HCT116 (cell line): Measurements from ENCODE around the gene AOC2.

Experiments used
- CEBPB ChIP-seq: IDR thresholded peaks from 2 replicates; pipeline ENCODE4 v1.6.1; 2012; ENCODE audit warnings: low read depth
- CTCF ChIP-seq, 3 experiments: fragments of 200-600 bp in 1 of 3; sonication (generic) in 1 of 3; IDR thresholded peaks in 2 of 3; conservative IDR thresholded peaks in 1 of 3; 2 replicates each; pipeline ENCODE4 v1.5.1; 2012 to 2017; ENCODE audit warnings: low read depth in 2 of 3, low read length in 2 of 3, antibody characterized with exemption in 1 of 3, borderline replicate concordance in 1 of 3, control low read depth in 1 of 3, mild to moderate bottlenecking in 1 of 3, mixed read lengths in 1 of 3, mixed run types in 1 of 3, moderate library complexity in 1 of 3; ENCODE audit not compliant: insufficient read depth in 1 of 3
- EGR1 ChIP-seq: IDR thresholded peaks from 2 replicates; pipeline ENCODE4 v1.6.1; 2012; ENCODE audit warnings: low read depth
- ELF1 ChIP-seq: IDR thresholded peaks from 2 replicates; pipeline ENCODE4 v1.6.1; 2012; ENCODE audit warnings: low read depth, borderline replicate concordance
- EZH2 ChIP-seq: fragments of 200-600 bp; sonication (generic); IDR thresholded peaks from 2 replicates; pipeline ENCODE4 v1.6.1; 2017; ENCODE audit warnings: antibody characterized with exemption, mixed run types
- EZH2phosphoT487 ChIP-seq: fragments of 200-600 bp; IDR thresholded peaks from 2 replicates; pipeline ENCODE4 v1.6.1; 2018; ENCODE audit warnings: antibody characterized with exemption, borderline replicate concordance
- POLR2A ChIP-seq: IDR thresholded peaks from 2 replicates; pipeline ENCODE4 v1.7.0; 2011; ENCODE audit warnings: borderline replicate concordance; ENCODE audit not compliant: insufficient read depth, insufficient read length; ENCODE audit errors: extremely low read depth
- POLR2AphosphoS5 ChIP-seq: IDR thresholded peaks from 2 replicates; pipeline ENCODE4 v1.6.1; 2011; ENCODE audit warnings: mild to moderate bottlenecking, low read depth, low read length, moderate library complexity
- SIN3A ChIP-seq: IDR thresholded peaks from 2 replicates; pipeline ENCODE4 v1.6.1; 2012; ENCODE audit warnings: low read depth
- SRF ChIP-seq: IDR thresholded peaks from 2 replicates; pipeline ENCODE4 v1.6.1; 2012; ENCODE audit warnings: low read depth
- TCF7L2 ChIP-seq: IDR thresholded peaks from 2 replicates; pipeline ENCODE4 v1.7.0; 2011; ENCODE audit warnings: borderline replicate concordance, inconsistent platforms; ENCODE audit not compliant: insufficient read depth, insufficient read length; ENCODE audit errors: extremely low read depth
- ZBTB33 ChIP-seq: IDR thresholded peaks from 2 replicates; pipeline ENCODE4 v1.6.1; 2011; ENCODE audit warnings: mild to moderate bottlenecking, low read length, moderate library complexity; ENCODE audit not compliant: insufficient replicate concordance; ENCODE audit errors: extremely low read depth
- ZFX ChIP-seq: fragments of 450-650 bp; IDR thresholded peaks from 2 replicates; pipeline ENCODE4 v1.6.1; 2017

- TF ChIP-seq EZH2 (no peak), EZH2phosphoT487 (no peak), CTCF (IDR thresholded peaks at IDR 0.05 in 2 of 3, conservative IDR thresholded peaks at IDR 0.05 in 1 of 3; ENCODE audit: borderline replicate concordance in 1 of 3, insufficient read depth in 1 of 3, low read depth in 2 of 3, low read length in 2 of 3) (peak; percentile 76 to 97 (median 88)), SRF (no peak), POLR2A (no peak), SIN3A (no peak), ELF1 (no peak), ZBTB33 (no peak), ZFX (no peak), POLR2AphosphoS5 (no peak), CEBPB (no peak), EGR1 (no peak), TCF7L2 (no peak)
Observed at GRCh38 chr17:42843358-42843934, 934 bp upstream of the AOC2 start.
